HPDE6-E6E7 (cell line): Measurements from ENCODE around the gene SLC66A2.
A peak's percentile ranks its signal among the peaks of the same experiment; 100 is the strongest.

Source experiments
- DNase-seq: peaks from one replicate; pipeline ENCODE4 v3.0.0; 2011; ENCODE audit warnings: missing footprints; ENCODE audit errors: extremely low spot score

The SLC66A2 gene

DNA sequence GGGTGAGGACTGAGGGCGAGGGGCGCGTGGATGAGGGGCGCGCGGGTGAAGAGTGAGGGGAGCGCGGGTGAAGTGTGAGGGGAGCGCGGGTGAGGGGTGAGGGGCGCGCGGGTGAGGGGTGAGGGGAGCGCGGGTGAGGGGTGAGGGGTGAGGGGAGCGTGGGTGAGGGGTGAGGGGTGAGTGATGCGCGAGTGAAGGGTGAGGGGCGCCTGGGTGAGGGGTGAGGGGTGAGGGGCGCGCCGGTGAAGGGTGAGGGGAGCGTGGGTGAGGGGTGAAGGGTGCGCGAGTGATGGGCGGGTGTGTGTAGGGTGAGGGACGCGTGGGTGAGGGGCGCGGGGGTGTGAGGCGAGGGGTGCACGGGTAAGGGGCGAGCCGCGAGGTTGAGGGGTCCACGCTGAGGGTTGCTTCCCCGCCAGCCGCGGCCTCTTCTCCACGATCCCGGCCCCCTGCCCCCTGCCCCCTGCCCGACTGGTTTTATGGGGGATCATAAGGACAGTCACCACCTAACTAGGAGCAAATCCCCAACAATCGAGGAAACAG lies 1.1 kb upstream of the SLC66A2 start:
- no peak for DNase-seq

DNA sequence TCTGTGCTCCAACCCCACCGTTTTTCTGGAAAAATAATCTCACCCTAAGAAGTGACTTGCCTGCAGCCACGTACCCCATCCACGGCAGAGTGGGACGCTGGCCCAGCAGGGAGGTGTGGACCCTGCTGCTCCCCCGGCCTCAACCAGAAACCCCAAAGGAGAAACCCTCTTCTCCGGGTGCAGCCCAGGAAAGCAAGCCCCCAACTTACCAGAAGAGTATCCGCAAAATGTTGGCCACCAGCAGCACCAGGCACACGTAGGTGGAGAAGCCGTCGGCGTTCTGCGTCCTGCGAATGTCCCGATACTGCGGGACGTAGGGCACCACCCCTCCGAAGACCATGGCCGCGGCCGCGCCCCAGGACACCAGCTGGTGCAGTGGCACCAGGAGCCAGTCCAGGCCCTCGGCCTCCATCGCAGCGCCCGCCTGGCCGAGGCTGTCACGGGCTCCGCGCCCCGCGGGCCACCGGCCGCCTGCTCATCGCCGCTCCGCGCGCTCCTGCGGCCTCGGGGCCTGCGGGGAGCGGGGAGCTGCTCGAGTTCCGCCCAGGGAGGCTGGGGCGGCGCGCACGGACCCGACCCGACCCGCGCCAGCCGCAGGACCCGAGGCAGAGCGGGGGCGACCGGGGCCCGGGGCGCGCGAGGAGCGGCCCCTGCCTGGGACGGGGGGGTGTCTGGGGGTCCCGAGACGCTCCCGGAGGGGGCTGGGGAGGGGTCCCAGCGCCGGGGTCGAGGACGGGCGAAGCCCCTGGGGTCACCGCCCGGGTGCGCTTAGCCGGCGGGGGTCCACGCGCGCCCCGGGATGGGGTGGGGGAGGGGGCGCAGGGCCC lies 725 bp downstream of the SLC66A2 start:
- DNase-seq: peak; percentile 25

- DNase-seq: no peak
Observed at GRCh38 chr18:79949697-79950487, 1.6 kb downstream of the SLC66A2 start.

DNA sequence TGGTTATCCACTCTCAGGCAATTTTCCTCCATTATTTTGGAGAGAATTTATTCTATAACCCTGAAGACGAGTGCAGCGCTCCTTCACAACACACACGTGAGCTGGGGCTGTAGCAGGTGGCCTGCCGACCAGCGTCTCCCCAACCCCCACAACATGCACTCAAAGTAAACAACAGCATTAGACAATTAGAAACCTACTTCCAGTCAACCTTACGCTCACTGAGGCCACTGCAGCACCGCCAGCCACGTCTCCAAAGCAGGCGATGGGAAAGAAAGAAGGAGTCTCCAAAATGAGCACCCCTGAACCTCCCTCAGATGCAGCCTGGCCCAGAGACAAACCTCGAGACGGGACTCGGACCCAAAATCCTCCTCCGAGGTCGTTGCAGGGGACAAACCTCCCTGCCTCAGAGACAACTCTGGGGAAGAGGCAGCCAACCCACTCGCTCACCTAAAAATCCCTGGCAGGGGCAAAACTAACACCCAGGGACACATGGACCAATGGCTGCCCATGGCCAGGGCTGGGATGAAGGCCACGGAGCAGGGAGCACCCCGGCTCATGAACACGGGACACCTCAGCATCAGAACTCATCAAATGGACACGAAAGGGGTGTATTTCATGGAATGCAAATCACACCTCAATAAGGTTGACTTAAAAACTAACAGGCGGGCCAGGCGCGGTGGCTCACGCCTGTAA lies 2.6 kb downstream of the SLC66A2 start:
- no peak for DNase-seq

DNA sequence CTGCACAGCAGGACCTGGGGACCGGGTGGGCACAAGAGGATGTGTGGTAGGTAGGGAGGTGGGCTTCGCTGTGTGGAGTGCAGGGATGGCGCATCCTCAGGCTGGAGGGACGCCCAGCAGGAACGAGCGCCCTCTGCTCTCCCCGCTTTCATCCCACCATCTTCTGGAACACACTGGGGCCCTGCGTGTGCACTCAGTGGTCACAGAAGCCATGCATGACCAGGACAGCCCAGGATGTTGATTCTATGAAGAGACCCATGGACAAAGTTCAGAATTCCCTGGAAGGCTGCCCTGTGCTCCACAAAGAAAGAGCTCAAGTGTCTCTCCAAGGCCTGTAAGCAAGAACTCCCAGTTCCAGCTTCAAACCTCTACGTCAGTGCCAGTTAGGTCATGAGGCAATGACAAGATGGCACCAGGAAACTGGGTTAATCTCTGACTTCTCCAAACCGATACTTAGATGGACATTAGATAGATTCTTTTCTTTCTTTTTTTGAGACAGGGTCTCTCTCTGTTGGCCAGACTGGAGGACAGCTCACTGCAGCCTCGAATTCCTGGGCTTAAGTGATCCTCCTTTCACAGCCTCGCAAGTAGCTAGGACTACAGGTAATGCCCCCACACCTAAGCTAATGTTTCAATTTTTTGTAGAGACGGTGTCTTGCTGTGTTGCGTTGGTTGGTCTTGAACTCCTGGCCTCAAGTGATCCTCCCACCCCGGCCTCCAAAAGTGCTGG lies 3.4 kb downstream of the SLC66A2 start:
- no peak for DNase-seq

GRCh38 chr18:79947054-79947755 lies 4.2 kb downstream of the SLC66A2 start:
- peak; percentile 39 for DNase-seq

DNA sequence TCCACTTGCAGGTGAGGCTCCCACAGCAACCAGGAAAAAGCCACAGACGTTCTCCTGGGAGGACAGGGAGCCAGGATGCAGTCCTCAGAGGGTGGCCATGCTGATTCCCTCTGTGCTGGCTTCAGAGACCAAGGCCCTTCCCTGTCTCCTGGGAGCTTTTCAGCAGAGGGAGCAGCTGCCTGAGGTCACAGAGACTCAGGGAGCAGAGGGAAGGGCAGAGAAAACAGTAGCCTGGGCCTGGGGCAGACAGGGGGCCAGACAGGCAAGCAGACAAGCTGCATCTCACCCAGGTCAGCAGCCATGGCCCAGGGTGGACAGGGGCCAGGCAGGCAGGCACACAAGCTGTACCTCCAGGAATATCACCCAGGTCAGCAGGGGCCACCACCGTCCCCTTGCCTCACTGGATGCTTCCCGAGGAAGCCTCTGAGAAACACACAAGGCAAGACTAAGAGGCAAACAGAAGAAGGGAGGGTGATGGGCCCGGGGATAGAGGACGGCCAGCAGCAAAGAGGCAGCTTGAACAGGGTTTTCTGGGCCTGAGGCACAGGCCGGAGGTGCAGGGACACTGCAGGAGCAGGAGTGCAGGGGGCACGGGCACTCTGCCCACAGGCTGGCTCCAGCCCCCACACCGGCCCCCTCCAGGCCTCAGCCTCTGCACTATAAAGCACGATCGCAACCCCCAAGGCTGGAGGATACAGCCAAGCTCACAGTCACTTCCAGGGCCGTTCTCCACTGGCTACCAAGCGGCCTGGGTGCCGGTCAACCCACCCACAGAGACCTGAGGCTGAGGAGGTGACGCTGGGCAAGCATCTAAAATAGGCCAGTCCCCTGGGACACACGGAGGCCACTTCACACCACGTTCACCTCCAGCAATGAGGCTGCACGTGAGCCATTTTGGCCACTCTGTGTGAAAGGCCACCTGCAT lies 6.1 kb downstream of the SLC66A2 start:
- no peak for DNase-seq

- no peak for DNase-seq
Observed at GRCh38 chr18:79944746-79945117, 6.7 kb downstream of the SLC66A2 start.

- no peak for DNase-seq
Observed at GRCh38 chr18:79944126-79944731, 7.2 kb downstream of the SLC66A2 start.

- DNase-seq: no peak
Observed at GRCh38 chr18:79943608-79944125, 7.8 kb downstream of the SLC66A2 start.

GRCh38 chr18:79942786-79943607 lies 8.5 kb downstream of the SLC66A2 start:
- DNase-seq: no peak

GRCh38 chr18:79942211-79942610 lies 9.2 kb downstream of the SLC66A2 start:
- no peak for DNase-seq

DNA sequence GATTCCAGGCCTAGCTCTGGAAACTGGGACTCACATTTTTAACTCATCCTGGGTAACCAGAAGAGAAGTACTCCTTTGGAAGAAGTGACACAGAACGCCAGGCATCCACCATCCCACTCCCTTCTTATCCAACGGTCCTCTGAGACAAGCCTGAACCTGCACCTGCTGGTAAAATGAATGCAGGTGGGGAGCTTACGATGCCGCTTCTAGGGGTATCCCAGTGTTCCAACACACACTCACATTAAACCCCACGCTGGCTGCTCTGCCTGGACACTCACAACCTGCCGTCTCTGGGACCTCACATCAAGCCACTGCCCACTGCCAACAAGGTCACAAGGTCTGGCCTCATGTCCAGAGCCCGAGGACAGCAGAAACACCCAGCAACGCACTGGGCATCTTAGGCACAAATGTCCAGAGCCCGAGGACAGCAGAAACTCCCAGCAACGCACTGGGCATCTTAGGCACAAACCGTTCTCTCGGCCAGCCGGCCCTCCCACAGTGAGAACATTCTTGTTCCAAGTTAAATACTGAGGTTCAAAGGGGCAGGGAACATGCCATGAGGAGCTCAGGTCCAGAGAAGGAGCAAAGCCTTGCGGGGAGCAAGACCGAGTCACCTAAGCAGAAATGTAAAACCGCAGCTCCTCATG lies 9.9 kb downstream of the SLC66A2 start:
- DNase-seq: no peak

DNA sequence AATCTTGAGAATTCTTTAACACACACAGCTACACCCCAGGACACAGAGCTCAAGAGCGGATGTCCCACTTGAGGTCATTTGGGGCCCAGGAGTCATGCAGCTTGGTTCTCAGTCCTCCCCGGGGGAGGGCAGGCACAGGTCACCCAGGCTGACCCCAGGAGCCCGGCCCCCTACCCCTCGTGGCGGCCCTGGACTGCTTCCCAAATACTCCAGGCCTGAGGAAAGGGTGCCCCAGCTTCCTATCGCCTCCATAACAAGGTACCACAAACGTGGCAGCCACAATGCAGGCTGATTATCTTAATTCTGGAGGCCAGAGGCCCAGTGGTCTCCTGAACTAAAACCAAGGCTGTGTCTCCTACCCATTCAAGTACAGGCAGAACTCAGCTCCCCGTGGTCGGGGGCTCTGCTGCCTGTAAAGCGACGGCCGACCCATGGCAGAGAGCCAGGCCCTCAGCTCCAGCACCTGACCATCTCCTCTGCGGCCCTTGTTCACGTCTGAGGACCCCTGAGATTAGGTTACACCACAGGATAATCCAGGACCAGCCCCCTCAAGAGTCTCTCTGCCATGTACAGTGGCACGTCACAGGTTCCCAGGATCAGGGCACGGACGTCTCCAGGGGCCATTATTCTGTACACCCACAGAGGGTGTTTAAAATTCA lies 10.5 kb downstream of the SLC66A2 start:
- DNase-seq: no peak

DNA sequence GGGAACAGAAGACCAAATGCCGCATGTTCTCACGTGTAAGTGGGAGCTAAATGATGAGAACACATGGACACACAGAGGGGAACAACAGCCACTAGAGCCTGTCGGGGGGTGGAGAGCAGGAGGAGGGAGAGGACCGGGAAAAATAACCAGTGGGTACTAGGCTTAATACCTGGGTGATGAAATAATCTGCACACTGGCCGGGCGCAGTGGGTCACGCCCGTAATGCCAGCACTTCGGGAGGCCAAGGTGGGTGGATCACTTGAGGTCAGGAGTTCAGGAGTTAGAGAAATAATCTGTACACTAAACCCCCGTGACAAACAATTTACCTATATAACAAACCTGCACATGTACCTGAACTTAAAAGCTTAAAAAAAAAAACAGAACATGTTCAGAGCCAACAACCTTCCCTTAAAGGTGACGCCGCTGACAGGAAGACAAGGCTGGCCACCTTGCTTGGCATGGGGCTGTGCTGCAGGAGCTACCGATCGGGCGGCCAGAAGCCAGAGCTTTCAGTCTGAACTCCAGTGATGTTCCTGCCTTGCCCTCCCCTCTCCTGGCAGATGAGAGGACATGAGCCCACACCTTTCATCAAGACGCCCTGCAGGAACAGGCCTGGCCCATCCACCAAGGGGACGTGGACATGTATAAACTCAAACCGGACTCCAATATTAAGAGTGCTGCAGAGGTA lies 11.2 kb downstream of the SLC66A2 start:
- DNase-seq: no peak

- no peak for DNase-seq
Observed at GRCh38 chr18:79939096-79939495, 12.4 kb downstream of the SLC66A2 start.

GRCh38 chr18:79938196-79938595 lies 13.3 kb downstream of the SLC66A2 start:
- DNase-seq: no peak
